Amniotic stem cell (primary cell): ENCODE results near the gene CRY1.
"Not testable (repeated sequence)": the region's sequence is repeated elsewhere in the genome, so short reads cannot be mapped to it uniquely, and the experiment has no call there.

Experiments
- DNase-seq: peaks from one replicate; lab custom pipeline; 2025; lab: John Stamatoyannopoulos, UW

Gene CRY1

DNA sequence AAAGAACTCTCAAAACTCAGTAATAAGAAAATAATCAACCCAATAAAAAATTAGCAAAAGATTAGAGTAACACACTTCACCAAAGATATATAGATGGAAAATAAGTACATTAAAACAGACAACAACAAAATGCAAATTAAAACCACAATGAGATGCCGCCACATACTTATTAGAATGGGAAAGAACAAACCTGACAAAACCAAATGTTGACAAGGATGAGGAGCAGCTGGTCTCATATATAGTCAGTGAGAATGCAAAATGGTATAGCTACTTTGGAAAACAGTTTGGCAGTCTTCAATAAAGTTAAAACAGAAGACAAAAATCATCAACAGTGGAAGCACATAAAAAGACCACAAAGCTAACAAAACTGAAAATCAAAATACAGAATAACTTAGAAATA lies 29.1 kb downstream of the CRY1 start:
- no peak for DNase-seq

DNA sequence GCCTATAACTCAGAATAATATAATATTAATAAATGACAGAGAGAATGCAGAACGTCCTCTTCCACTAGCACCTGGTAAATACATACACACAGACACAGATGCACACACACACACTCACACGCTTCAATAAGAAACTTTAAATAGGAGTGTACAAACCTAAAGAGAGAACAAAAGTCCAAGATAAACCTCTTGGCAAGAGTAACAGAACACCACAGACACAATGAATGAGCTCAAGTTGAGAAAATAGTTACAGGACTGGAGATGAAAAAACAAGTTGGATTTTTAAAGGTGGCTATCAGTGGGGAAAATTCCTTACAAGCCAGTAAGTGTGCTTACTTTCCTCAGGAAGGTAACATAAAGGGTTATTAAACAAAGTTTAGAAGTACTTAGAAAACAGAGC lies 35.2 kb downstream of the CRY1 start:
- DNase-seq = no peak

DNA sequence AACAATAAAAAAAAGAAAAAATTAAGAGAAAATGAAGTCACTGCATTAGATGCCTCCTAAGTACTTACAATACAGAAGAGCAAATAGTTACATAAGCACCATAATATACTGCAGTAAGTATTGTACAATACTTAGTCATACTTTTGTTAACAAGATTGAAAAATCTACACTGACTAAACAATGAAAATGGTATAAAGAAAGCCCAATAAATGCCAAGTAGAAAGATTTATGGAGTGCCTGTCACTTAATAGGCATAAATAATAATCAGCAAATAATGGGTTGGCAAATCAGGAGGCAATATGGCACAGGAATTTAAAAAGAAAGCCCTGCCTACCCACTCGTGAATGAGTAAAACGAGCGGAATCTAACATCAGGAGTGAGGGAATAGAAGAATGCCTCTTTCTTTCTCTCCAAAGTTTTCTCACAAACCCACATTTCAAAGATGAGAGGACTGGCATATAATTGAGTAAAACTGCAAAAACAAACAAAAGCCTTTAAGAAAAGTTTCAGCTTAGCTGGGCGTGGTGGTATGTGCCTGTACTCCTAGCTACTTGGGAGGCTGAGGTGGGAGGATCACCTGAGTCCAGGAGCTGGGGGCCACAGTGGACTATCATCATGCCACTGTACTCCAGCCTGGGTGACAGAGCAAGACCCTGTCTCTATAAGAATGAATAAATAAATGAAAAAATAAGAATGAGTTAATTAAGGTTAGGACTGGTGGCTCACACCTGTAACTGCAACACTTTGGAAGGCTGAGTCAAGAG lies 36.1 kb downstream of the CRY1 start:
- DNase-seq = no peak

DNA sequence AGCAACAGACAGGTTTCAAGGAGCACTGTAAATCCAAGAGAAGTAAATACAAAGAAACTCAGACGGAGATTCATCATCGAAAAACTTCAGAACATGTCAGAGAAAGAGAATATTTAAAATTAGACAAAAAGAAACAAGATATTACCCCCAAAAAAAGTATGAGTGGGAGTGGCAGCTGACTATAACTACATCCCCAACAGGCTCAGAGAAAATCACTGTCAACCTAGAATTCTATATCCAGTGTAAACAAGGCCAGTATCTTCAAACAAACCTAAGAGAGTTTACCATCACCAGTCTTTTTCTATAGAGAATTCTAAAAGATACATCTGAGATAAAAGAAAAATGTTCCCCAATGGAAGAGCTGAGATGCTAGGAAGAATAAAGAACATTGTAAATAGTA lies 39.6 kb downstream of the CRY1 start:
- DNase-seq = no peak

DNA sequence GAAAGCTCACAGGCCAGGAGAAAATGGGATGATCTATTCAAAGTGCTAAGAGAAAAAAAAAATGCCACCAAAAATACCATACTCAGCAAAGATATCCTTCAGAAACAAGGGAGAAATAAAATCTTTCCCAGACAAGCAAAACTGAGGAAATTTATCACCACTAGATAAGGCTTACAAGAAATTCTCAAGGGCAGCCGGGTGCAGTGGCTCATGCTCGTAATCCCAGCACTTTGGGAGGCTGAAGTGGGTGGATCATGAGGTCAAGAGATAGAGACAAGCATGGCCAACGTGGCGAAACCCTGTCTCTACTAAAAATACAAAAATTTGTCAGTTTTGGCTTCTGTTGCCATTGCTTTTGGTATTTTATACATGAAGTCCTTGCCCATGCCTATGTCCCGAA lies 48.2 kb downstream of the CRY1 start:
- DNase-seq = no peak

DNA sequence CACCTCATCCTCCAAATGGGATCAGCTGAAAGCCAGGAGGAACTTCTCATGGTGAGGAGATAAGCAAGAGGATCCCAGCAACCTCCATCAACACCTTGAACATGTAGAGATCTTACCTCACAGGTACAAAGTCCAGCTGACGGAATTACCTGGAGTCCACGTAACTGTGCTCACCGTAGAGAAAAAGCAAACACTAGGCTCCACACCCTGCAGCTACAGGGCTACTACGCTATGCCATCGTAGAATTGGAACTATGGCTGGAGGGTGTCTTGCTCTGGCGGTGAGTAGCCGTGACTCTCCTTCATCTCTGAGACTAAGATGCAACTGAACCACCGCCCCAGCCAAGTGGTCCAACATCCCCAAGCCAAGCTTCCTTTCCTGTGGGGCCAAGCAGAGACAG lies 50.5 kb downstream of the CRY1 start:
- no peak for DNase-seq

DNA sequence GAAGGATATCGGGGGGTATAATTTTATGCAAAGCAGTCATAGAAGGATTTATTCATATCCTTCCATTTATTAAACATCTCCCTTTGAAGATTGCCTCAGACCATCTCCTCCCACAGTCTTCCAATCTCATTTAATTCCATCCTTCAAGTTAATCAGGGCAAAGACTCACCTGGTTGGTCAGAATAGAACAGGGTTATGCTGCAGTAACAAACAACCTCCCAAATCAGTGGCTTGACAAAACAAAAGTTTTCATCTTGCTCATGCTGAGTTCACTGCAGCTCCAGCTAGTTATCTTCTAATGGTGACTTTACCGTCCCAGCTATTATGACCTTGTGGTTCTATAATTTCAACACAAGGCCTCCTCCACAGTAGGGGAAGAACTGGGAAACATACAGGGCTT lies 57.6 kb downstream of the CRY1 start:
- no peak for DNase-seq

DNA sequence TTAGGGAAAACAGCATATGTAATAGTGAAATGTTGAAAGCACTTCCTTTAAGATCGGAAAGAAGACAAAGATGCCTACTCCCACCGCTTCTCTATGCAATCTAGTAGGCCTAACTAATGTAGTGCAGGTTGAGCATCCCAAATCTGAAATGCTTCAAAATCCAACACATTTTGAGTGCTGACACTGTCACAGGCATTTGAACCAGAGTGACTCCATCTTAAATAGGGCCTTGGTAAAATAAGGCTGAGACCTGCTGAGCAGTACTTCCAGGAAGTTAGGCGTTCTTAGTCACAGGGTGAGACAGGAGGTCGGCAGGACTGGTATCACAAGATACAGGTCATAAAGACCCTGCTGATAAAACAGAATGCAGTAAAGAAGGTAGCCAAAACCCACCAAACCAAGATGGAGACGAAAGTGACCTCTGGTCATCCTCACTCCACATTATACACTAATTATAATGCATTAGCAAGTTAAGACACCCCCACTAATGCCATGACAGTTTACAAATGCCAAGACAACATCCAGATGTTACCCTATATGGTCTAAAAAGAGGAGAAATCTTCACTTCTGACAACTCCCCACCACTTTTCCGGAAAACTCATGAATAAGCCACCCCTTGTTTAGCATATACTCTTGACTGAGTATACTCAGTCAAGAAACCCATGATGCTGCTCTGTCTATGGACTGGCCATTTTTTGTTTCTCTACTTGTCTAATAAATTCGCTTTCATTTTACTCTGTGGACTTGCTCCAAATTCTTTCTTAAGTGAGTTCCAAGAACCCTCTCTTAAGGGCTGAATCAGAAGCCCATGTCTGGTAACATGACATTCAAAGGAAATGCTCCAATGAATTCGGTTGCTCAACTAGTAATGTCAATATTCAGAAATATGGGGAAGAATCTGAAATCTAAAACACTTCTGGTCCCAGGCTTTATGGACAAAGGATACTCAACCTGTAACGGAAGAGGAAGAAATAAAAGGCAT lies 59.3 kb downstream of the CRY1 start:
- no peak for DNase-seq

DNA sequence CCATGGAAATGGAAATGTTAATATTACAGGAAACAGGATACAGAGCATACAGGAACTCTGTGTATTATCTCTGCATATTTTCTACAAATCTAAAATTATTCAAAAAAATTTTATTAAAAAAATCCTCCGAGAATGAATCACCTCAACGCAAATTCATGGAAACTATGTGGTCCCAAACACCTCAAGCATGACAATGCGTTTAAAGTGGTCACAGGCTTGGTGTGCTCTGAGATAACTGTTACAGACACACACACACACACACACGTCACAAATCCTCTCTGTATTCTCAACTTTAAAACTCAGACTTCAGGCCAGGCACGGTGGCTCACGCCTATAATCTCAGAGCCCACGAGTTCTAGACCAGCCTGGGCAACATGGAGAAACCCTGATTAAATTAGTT lies 61.1 kb downstream of the CRY1 start:
- DNase-seq = no peak

DNA sequence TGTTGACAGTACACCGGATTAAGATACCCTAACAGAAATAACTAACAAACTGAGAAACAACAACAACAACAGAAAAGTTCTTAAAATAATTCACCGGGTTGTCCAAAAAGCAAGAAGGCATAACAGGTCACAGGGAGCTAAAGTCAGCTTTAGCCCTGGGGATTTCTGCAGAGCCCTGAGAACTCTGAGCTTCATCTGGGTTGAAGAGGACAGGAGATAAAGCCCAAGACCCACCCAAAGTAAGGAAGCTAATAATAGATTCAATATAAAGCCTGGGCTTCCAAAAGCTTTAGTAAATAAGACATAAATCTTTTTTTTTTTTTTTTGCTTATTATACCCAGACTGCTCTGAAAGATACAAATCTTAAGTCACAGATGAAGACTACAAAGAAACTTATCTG lies 62.3 kb downstream of the CRY1 start:
- DNase-seq = no peak

DNA sequence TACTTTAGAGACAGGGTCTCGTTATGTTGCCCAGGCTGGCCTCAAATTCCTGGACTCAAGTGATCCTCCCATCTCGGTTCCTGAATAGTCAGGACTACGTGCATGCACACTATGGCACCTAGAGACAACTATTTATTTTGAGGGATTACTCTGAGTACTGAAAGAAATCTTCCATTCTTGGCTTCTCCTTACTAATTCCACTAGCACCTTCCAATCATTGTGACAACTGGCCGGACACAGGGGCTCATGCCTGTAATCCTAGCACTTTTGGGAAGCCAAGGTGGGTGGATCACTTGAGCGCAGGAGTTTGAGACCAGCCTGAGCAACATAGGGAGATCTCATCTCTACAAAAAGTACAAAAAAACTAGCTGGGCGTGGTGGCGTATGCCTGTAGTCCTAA lies 64.3 kb downstream of the CRY1 start:
- DNase-seq = no peak

DNA sequence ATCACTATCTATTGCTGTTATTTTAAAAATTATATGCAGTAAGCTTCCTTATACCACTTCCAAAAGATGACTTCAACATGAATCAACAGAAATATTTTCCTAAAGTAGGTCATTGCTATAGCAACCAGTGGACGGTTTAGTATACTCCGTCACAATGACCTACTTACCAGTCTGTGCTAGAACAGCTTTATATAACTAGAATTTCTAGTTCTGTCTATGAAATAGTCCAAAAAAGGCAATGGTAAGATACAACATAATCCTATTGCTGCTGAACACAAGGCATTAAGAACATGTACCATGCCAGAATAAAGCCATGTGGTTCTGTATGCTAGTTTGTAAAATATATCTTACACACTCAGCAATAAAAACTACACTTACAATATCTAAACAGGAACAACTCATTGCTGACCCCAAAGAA lies 65.7 kb downstream of the CRY1 start:
- DNase-seq = peak; percentile 82

DNA sequence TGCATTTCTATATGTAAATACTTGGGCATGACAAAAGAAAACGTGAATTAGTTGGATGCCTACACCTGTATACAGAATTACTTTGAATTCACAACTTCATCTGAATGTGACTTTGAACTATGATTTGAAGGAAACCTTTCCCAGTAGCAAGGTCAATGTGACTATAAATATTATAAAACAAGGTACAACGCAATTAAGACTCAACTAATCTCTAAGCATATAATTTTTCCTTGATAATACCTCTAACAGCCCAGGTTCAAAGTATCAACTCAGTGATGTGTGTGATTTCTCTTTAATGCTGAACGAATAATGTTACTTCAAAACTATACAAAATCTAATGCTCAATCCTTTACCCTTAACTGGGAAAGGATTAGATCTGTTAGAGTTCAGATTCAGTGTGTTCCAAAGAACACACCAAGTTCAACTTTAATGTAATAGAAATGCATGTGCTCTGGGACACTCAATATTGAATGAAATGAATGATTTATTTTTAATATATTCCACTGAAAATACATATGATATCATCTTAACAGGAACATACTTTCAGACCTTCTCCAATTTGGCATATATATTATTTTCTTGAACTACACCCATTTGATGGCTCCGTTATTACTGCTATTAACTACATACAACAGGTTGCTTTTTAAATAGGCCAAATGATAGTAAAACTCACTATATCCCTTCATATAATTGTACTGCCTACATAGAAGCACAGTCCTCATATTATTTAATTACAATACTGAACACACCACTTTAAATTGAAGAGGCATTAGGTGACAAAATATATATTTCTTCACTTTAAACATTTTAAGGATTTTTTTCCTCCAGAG lies 66.3 kb downstream of the CRY1 start:
- no peak for DNase-seq

DNA sequence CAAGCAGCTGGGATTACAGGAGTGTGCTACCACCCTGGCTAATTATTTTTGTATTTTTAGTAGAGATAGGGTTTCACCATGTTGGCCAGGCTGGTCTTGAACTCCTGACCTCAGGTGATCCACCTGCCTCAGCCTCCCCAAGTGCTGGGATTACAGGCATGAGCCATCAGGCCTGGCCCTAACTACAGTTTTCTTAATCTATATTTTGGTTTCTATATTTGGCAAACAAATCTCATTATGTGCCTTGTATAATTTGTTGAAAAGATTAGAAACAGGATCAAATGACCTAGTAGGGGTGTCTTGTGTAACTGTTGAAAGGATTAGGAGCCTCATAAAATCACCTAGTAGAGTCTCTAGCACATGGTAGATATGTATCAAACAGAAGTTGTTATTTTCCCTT lies 67.0 kb downstream of the CRY1 start:
- not testable (repeated sequence) for DNase-seq

DNA sequence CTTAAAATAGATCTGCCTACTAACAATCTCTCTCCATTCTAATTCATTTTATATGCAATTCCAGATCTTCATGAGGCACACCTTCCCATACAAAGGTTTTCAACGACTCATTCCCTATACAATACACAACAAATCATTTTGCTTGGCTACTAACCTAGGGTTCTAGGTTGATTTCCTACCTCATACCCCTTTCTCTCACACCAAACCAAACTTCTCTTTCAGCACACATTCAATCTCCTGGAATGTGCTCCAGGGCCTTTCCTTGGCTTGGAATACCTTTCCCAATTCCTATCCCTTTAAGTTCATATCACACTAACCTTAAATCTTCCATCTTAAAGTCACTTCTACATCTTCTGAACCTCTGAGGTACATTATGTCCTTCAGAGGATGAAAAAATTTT lies 67.7 kb downstream of the CRY1 start:
- no peak for DNase-seq

DNA sequence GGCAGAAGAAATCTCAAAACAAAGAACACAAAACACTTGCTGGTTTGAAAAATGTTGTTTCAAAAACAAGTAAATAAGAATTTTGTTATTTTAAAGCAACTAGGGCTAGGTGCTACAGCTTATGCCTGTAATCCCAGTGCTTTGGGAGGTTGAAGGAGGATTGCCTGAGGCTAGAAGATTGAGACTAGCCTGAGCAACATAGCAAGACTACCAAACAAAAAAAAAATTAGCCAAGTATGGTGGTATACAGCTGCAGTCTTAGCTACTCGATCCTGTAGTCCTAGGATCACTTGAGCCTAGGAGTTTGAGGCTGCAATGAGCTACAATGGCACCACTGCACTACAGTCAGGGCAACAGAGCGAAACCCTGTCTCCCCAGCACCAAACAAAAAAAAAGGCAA lies 73.8 kb downstream of the CRY1 start:
- no peak for DNase-seq

DNA sequence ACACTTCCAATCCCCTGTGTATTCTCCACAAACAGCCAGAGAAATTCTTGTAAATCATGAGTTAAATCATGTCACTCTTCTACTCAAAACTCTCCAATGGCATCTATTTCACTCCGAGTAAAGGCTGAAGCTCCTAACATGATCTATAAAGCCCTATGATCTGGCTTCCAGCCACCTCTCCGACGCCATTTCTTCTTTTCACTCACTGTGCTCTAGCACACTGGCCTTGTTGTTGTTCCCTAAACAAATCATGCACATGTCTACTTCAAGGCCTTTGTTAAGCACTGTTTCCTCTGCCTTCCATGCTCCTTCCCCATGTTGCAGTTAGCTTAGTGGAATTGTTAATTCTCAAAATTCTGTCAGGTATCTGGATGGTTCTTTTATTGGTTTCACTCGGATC lies 76.3 kb downstream of the CRY1 start:
- DNase-seq = no peak

DNA sequence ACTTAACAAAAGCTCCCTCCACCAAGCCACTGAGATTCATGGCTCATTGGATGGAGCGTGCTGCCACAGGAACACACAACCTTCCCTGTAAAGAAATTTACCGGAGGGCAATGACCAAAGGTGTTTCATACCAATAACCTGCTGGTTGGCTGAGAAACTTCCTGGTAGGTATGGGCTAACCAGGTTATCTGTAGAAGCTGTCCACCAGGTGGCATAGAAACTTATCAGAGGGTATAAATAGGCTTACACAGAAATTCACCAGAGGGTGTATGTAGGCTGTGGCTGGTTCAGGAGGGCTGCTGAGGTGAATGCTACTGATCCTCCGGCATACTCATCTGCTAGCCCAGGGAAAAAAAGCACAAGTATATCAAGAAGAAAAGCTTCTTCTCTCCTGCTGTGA lies 79.3 kb downstream of the CRY1 start:
- no peak for DNase-seq

DNA sequence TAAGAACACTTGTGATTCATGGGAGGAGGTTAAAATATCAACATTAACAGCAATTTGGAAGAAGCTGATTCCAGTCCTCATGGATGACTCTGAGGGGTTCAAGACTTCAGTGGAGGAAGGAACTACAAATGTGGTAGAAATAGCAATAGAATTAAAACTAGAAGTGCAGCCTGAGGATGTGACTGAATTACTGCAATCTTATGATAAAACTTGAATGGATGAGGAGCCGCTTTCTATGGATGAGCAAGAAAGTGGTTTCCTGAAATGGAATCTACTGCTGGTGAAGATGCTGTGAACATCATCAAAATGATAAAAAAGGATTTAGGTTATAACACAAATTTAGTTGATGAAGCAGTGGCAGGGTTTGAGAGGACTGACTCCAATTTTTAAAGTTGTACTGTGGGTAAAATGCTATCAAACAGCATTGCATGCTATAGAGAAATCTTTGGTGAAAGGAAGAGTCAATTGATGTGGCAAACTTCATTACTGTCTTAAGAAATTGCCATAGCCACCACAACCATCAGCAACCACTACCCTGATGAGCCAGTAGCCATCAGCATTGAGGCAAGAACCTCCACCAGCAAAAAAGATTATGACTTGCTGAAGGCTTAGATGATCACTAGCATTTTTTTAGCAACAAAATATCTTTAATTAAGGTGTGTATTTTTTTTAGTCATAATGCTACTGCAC lies 80.5 kb downstream of the CRY1 start:
- DNase-seq = no peak

DNA sequence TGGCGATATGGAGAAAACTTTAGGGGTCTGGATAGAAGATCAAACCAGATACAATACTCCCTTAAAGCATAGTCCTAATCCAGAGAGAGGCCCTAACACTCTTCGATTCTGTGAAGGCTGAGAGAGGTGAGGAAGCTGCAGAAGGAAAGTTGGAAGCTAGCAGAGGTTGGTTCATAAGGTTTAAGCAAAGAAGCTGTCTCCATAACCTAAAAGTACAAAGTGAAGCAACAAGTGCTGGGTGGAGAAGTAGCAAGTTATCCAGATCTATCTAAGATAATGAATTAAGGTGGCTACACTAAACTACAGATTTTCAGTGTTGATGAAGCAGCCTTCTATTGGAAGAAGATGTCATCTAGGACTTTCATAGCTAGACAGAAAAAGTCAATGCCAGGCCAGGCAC lies 81.8 kb downstream of the CRY1 start:
- no peak for DNase-seq

DNA sequence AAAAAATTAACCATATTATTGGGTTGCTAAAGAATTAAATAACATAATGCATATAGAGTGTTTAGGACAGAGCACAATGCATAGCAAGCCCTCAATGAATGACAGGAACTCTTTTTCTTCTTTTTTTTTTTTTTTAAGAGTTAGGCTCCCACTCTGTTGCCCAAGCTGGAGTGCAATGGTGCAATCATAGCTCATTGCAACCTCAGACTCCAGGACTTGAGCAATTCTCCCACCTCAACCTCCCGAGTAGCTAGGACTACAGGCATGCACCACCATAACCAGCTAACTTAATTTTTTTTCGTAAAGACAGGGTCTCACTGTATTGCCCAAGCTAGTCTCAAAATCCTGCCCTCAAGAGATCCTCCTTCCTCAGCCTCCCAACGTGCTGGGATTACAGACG lies 85.9 kb downstream of the CRY1 start:
- no peak for DNase-seq

DNA sequence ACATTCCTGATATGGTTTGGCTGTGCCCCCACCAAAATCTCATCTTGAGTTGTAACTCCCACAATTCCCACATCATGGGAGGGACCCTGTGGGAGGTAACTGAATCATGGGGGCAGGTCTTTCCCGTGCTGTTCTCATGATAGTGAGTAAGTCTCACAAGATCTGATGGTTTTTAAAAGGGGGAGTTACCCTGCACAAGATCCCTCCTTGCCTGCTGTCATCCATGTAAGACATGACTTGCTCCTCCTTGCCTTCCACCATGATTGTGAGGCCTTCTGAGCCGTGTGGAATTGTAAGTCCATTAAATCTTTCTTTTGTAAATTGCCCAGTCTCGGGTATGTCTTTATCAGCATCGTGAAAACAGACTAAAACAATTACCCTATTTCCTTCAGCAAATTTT lies 90.7 kb downstream of the CRY1 start:
- DNase-seq = not testable (repeated sequence)
